Stomach smooth muscle (tissue), 2 donors: ENCODE results near the gene APOD.

ENCODE experiments used
- H3K27ac ChIP-seq: one replicate; pipeline ENCODE4 v1.7.0; 2013; ENCODE audit warnings: mild to moderate bottlenecking, low read length, inconsistent platforms
- H3K27me3 ChIP-seq, 2 donors: one replicate each; pipeline ENCODE4 v1.7.0; 2013; ENCODE audit warnings: low read length in 2 of 2; ENCODE audit not compliant: insufficient read depth in 2 of 2, control insufficient read depth in 1 of 2
- H3K36me3 ChIP-seq, 2 donors: one replicate each; pipeline ENCODE4 v1.7.0; 2013; ENCODE audit warnings: low read length in 2 of 2; ENCODE audit not compliant: control insufficient read depth in 2 of 2, insufficient read depth in 2 of 2
- H3K4me1 ChIP-seq: one replicate; pipeline ENCODE4 v1.7.0; 2013; ENCODE audit warnings: low read length; ENCODE audit not compliant: control insufficient read depth, insufficient read depth
- H3K4me3 ChIP-seq, 2 donors: one replicate each; pipeline ENCODE4 v1.7.0; 2013; ENCODE audit warnings: low read length in 2 of 2
- H3K9ac ChIP-seq, 2 donors: one replicate each; pipeline ENCODE4 v1.7.0; 2013; ENCODE audit warnings: low read length in 2 of 2, mild to moderate bottlenecking in 1 of 2
- H3K9me3 ChIP-seq, 2 donors: one replicate each; pipeline ENCODE4 v1.7.0; 2013; ENCODE audit warnings: low read length in 2 of 2; ENCODE audit not compliant: control insufficient read depth in 2 of 2
- donor health status: healthy.
- donor health status: Pancreatic carcinoma.

Gene APOD

GRCh38 chr3:195582947-195583346, 793 bp downstream of the APOD start:
- Histone ChIP-seq H3K36me3 (no peaks in the 10 kb centered on the region), H3K4me3 (peak overlapping the region in 1 of 2 donors; percentile 35), H3K27ac (no peak overlapping the region), H3K27me3 (peaks cover 2 to 4% of the 10 kb centered on the region in 2 donors), H3K4me1 (peaks cover 9% of the 10 kb centered on the region), H3K9ac (no peak overlapping the region), H3K9me3 (no peaks in the 10 kb centered on the region)

- no peak overlapping the region for H3K27ac ChIP-seq
- H3K9ac ChIP-seq, result no peak overlapping the region
- H3K27me3 ChIP-seq, result peaks cover 0 to 2% of the 10 kb centered on the region in 2 donors
- H3K4me1 ChIP-seq, result peaks cover 9% of the 10 kb centered on the region
- no peaks in the 10 kb centered on the region for H3K36me3 ChIP-seq
- no peaks in the 10 kb centered on the region for H3K9me3 ChIP-seq
- no peak overlapping the region for H3K4me3 ChIP-seq
Measured at GRCh38 chr3:195580744-195581443, 2.8 kb downstream of the APOD start.

GRCh38 chr3:195579281-195579680, 4.5 kb downstream of the APOD start:
- peaks cover 0 to 2% of the 10 kb centered on the region in 2 donors for H3K27me3 ChIP-seq
- peaks cover 8% of the 10 kb centered on the region for H3K4me1 ChIP-seq
- H3K4me3 ChIP-seq, result no peak overlapping the region
- H3K9me3 ChIP-seq, result no peaks in the 10 kb centered on the region
- no peak overlapping the region for H3K27ac ChIP-seq
- H3K36me3 ChIP-seq, result no peaks in the 10 kb centered on the region
- no peak overlapping the region for H3K9ac ChIP-seq

- Histone ChIP-seq H3K4me3 (no peak overlapping the region), H3K9ac (no peak overlapping the region), H3K27ac (no peak overlapping the region), H3K36me3 (no peaks in the 10 kb centered on the region), H3K27me3 (peaks cover 0 to 2% of the 10 kb centered on the region in 2 donors), H3K4me1 (peaks cover 7% of the 10 kb centered on the region), H3K9me3 (no peaks in the 10 kb centered on the region)
Measured at GRCh38 chr3:195578565-195578964, 5.2 kb downstream of the APOD start.

GRCh38 chr3:195577645-195578177, 6.0 kb downstream of the APOD start:
- H3K27me3 ChIP-seq, result peaks cover 0 to 2% of the 10 kb centered on the region in 2 donors
- H3K9ac ChIP-seq, result no peak overlapping the region
- H3K4me3 ChIP-seq, result no peak overlapping the region
- H3K4me1 ChIP-seq, result peaks cover 7% of the 10 kb centered on the region
- no peaks in the 10 kb centered on the region for H3K36me3 ChIP-seq
- no peaks in the 10 kb centered on the region for H3K9me3 ChIP-seq
- H3K27ac ChIP-seq, result no peak overlapping the region

- no peak overlapping the region for H3K27ac ChIP-seq
- no peaks in the 10 kb centered on the region for H3K4me1 ChIP-seq
- no peak overlapping the region for H3K9ac ChIP-seq
- no peak overlapping the region for H3K4me3 ChIP-seq
- H3K27me3 ChIP-seq, result peaks cover 0 to 2% of the 10 kb centered on the region in 2 donors
- H3K36me3 ChIP-seq, result peaks cover 0 to 2% of the 10 kb centered on the region in 2 donors
- no peaks in the 10 kb centered on the region for H3K9me3 ChIP-seq
Measured at GRCh38 chr3:195574497-195575304, 9.0 kb downstream of the APOD start.

GRCh38 chr3:195573611-195574496, 9.9 kb downstream of the APOD start:
- no peaks in the 10 kb centered on the region for H3K4me1 ChIP-seq
- no peaks in the 10 kb centered on the region for H3K9me3 ChIP-seq
- no peak overlapping the region for H3K27ac ChIP-seq
- peaks cover 0 to 2% of the 10 kb centered on the region in 2 donors for H3K27me3 ChIP-seq
- H3K9ac ChIP-seq, result no peak overlapping the region
- no peak overlapping the region for H3K4me3 ChIP-seq
- peaks cover 0 to 2% of the 10 kb centered on the region in 2 donors for H3K36me3 ChIP-seq

GRCh38 chr3:195571361-195571760, 12.4 kb downstream of the APOD start:
- H3K9me3 ChIP-seq, result no peaks in the 10 kb centered on the region
- H3K9ac ChIP-seq, result no peak overlapping the region
- H3K36me3 ChIP-seq, result peaks cover 0 to 2% of the 10 kb centered on the region in 2 donors
- no peaks in the 10 kb centered on the region for H3K4me1 ChIP-seq
- H3K4me3 ChIP-seq, result no peak overlapping the region
- H3K27ac ChIP-seq, result no peak overlapping the region
- peaks cover 0 to 2% of the 10 kb centered on the region in 2 donors for H3K27me3 ChIP-seq

GRCh38 chr3:195570912-195571311, 12.8 kb downstream of the APOD start:
- Histone ChIP-seq H3K27me3 (peaks cover 0 to 2% of the 10 kb centered on the region in 2 donors), H3K9me3 (no peaks in the 10 kb centered on the region), H3K4me3 (no peak overlapping the region), H3K9ac (no peak overlapping the region), H3K36me3 (peaks cover 0 to 2% of the 10 kb centered on the region in 2 donors), H3K27ac (no peak overlapping the region), H3K4me1 (no peaks in the 10 kb centered on the region)

- Histone ChIP-seq H3K9me3 (no peaks in the 10 kb centered on the region), H3K4me1 (no peaks in the 10 kb centered on the region), H3K9ac (no peak overlapping the region), H3K36me3 (peaks cover 0 to 2% of the 10 kb centered on the region in 2 donors), H3K27me3 (peaks cover 0 to 2% of the 10 kb centered on the region in 2 donors), H3K4me3 (no peak overlapping the region), H3K27ac (no peak overlapping the region)
Measured at GRCh38 chr3:195570344-195570743, 13.4 kb downstream of the APOD start.
